VCaP (cell line): ENCODE data around the gene EGLN1.

Source experiments
- H3K27ac ChIP-seq: fragments of 450-650 bp; 2 replicates; pipeline ENCODE4 v1.5.1; 2017
- TF ChIP-seq, protein P1 (sequence below): fragments of 450-650 bp; conservative IDR thresholded peaks from 2 replicates; pipeline ENCODE4 v1.5.1; 2017; ENCODE audit warnings: mild to moderate bottlenecking, moderate library complexity

The EGLN1 gene

GRCh38 chr1:231318568-231318967 is 103.5 kb downstream of the EGLN1 start:
- TF ChIP-seq, protein P1, sequence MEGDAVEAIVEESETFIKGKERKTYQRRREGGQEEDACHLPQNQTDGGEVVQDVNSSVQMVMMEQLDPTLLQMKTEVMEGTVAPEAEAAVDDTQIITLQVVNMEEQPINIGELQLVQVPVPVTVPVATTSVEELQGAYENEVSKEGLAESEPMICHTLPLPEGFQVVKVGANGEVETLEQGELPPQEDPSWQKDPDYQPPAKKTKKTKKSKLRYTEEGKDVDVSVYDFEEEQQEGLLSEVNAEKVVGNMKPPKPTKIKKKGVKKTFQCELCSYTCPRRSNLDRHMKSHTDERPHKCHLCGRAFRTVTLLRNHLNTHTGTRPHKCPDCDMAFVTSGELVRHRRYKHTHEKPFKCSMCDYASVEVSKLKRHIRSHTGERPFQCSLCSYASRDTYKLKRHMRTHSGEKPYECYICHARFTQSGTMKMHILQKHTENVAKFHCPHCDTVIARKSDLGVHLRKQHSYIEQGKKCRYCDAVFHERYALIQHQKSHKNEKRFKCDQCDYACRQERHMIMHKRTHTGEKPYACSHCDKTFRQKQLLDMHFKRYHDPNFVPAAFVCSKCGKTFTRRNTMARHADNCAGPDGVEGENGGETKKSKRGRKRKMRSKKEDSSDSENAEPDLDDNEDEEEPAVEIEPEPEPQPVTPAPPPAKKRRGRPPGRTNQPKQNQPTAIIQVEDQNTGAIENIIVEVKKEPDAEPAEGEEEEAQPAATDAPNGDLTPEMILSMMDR = no peak
- H3K27ac ChIP-seq = no peak overlapping the region

GRCh38 chr1:231318015-231318355 is 104.1 kb downstream of the EGLN1 start:
- TF ChIP-seq, protein P1 = no peak
- H3K27ac ChIP-seq = no peak overlapping the region

- no peak overlapping the region for H3K27ac ChIP-seq
- TF ChIP-seq, protein P1 = no peak
These were observed 104.6 kb downstream of the EGLN1 start for GRCh38 chr1:231317306-231318014.

DNA sequence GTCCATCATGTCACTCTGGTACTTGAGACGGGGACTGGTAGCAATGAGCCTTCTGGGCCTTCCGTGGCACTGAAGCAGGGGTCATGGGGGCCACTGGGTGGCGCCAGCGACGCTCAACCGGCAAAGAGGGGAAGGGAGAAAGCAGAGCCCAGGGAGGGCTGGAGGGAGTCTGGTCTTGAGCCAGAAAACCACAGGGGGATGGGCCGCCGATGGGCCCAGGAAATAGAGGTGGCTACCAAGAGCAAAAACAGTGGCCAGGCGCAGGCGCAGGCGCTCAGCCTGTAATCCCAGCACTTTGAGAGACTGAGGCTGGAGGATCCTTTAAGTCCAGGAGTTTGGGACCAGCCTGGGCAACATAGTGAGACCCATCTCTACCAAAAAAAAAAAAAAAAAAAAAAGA is 106.2 kb downstream of the EGLN1 start:
- H3K27ac ChIP-seq = no peak overlapping the region
- TF ChIP-seq, protein P1 = peak; percentile 65
